Muscle of back (tissue), 13 donors: ENCODE measurements around the gene CLEC11A. TPM values are rescaled to one million over a fixed set of nuclear protein-coding genes. Genes with fewer than 3 reads are reported as not detected.

Experiments
- DNase-seq, 3 donors: peaks; one replicate each; pipeline versions ENCODE4 v3.0.0 to v3.0.0-alpha.2; 2013
- long read RNA-seq, 9 donors: transcript quantifications; one replicate each; lab custom pipeline, GENCODE V29; 2026
- polyA plus RNA-seq, 10 donors: library from polyadenylated mRNA; unstranded; fragments of 120-200 nt; gene quantifications; one replicate each; pipeline ENCODE4 v1.2.1, GENCODE V29; 2013; ENCODE audit not compliant: insufficient read length in 10 of 10

The CLEC11A gene
- polyA plus RNA-seq = 10 to 100 TPM; 17.4 to 47.6 (median 27.5) TPM
- long read RNA-seq, donor 1, transcript CLEC11A-201 (4 exons, 1,419 nt) = major isoform, 21 of 26 reads
- long read RNA-seq, donor 1, partial matches to known transcripts = 5 of 26 reads
- long read RNA-seq, donor 1, other reads (novel, unspliced or antisense) = 0 of 26 reads
- long read RNA-seq, donor 2, transcript CLEC11A-201 (4 exons, 1,419 nt) = major isoform, 11 of 16 reads
- long read RNA-seq, donor 2, partial matches to known transcripts = 5 of 16 reads
- long read RNA-seq, donor 2, other reads (novel, unspliced or antisense) = 0 of 16 reads
- long read RNA-seq, donor 3 = 0 reads
- long read RNA-seq, donor 4, transcript CLEC11A-201 (4 exons, 1,419 nt) = major isoform, 11 of 11 reads
- long read RNA-seq, donor 4, partial matches to known transcripts = 0 of 11 reads
- long read RNA-seq, donor 4, other reads (novel, unspliced or antisense) = 0 of 11 reads
- long read RNA-seq, donor 5, transcript CLEC11A-201 (4 exons, 1,419 nt) = major isoform, 16 of 16 reads
- long read RNA-seq, donor 5, partial matches to known transcripts = 0 of 16 reads
- long read RNA-seq, donor 5, other reads (novel, unspliced or antisense) = 0 of 16 reads
- long read RNA-seq, donor 6, transcript CLEC11A-201 (4 exons, 1,419 nt) = major isoform, 25 of 34 reads
- long read RNA-seq, donor 6, partial matches to known transcripts = 9 of 34 reads
- long read RNA-seq, donor 6, other reads (novel, unspliced or antisense) = 0 of 34 reads
- long read RNA-seq, donor 7, transcript CLEC11A-201 (4 exons, 1,419 nt) = major isoform, 16 of 25 reads
- long read RNA-seq, donor 7, partial matches to known transcripts = 9 of 25 reads
- long read RNA-seq, donor 7, other reads (novel, unspliced or antisense) = 0 of 25 reads
- long read RNA-seq, donor 8, transcript CLEC11A-201 (4 exons, 1,419 nt) = major isoform, 12 of 18 reads
- long read RNA-seq, donor 8, partial matches to known transcripts = 6 of 18 reads
- long read RNA-seq, donor 8, other reads (novel, unspliced or antisense) = 0 of 18 reads
- long read RNA-seq, donor 9, partial matches to known transcripts = 0 of 4 reads
- long read RNA-seq, donor 9, other reads (novel, unspliced or antisense) = 0 of 4 reads

GRCh38 chr19:50723069-50723468, at the start of gene CLEC11A:
Gene CLEC11A, plus strand, starts transcription at chr19:50723364. Its CDS starts 162 bp downstream, at chr19:50723526.
- DNase-seq = peak; percentile 69 to 90 (median 73)

- DNase-seq = no peak
Observed at GRCh38 chr19:50676625-50677197, 46.5 kb upstream of the CLEC11A start.

GRCh38 chr19:50677636-50678035, 45.5 kb upstream of the CLEC11A start:
- DNase-seq = no peak

GRCh38 chr19:50678323-50678722, 44.8 kb upstream of the CLEC11A start:
- no peak for DNase-seq

- DNase-seq = peak; percentile 38 to 85 (median 80)
Observed at GRCh38 chr19:50679177-50680125, 43.7 kb upstream of the CLEC11A start.

- no peak for DNase-seq
Observed at GRCh38 chr19:50686310-50687032, 36.7 kb upstream of the CLEC11A start.

- DNase-seq = no peak
Observed at GRCh38 chr19:50688766-50689165, 34.4 kb upstream of the CLEC11A start.

- DNase-seq = no peak
Observed at GRCh38 chr19:50690439-50690838, 32.7 kb upstream of the CLEC11A start.

- no peak for DNase-seq
Observed at GRCh38 chr19:50693064-50693975, 29.8 kb upstream of the CLEC11A start.

GRCh38 chr19:50694815-50695145, 28.4 kb upstream of the CLEC11A start:
- DNase-seq = no peak

- peak in 2 of 3 donors; percentile 47 to 49 for DNase-seq
Observed at GRCh38 chr19:50695251-50696093, 27.7 kb upstream of the CLEC11A start.

- DNase-seq = no peak
Observed at GRCh38 chr19:50696094-50696483, 27.1 kb upstream of the CLEC11A start.

GRCh38 chr19:50697414-50698124, 25.6 kb upstream of the CLEC11A start:
- no peak for DNase-seq

GRCh38 chr19:50701367-50701985, 21.7 kb upstream of the CLEC11A start:
- no peak for DNase-seq

- no peak for DNase-seq
Observed at GRCh38 chr19:50702158-50702870, 20.9 kb upstream of the CLEC11A start.
